Ovary (tissue), 3 donors: ENCODE measurements around the gene UCK1.

Experiments
- CTCF ChIP-seq, 3 donors: fragments of 450-650 bp in 2 of 3; fragments of 200-600 bp in 1 of 3; IDR thresholded peaks; one replicate each; pipeline versions ENCODE4 v1.5.1 to v1.8.0; 2016 to 2022; ENCODE audit warnings: antibody characterized with exemption in 3 of 3, mild to moderate bottlenecking in 1 of 3
- POLR2A ChIP-seq: fragments of 450-650 bp; IDR thresholded peaks from one replicate; pipeline ENCODE4 v1.6.1; 2017; ENCODE audit warnings: antibody characterized with exemption, mild to moderate bottlenecking, moderate library complexity
- donor health status: DM: no; HTN: no; CAD: no.

DNA sequence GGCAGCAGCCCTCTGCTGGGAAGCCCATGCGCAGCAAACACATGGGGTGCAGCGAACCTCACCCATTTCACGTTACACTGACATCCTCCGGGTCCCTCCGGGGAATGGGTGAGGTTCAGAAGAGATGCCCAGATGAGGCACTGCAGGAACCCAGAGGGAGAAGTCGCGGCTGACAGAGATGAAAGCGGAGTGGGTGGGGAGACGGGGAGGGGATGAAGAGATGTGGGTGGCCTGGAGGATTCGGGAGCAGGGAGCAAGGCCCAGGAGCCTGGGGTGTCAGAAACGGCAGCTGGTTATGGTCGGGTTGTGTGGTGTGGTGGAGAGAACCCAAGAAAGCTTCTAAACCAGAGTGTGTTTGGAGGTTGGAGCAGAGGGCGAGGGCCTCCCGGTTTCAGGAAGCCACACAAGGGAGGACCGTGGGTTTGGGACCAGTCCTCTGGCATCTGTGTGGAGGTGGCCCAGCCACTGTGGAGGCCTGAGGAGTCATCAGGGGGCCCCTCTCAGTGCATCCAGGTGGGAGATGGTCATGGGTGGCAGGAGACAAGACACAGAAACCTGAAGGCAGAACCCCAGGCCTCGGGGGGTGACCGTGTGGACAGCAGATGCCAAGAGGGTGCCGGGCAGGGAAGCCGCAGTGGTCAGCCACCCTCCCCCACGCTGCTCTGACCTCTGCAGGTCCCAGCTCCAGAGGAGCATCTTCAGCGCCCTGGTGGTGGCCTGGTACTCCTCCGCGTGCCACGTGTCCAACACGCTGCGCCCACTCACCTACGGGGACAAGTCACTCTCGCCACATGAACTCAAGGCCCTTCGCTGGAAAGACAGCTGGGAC is 8.6 kb downstream of the UCK1 start:
- TF ChIP-seq CTCF (IDR thresholded peaks at IDR 0.05) (no peak), POLR2A (no peak)
